ENCODE measurements around the gene TAAR2. TPM values are rescaled to one million over a fixed set of nuclear protein-coding genes. Genes with fewer than 3 reads are reported as not detected.

Gene TAAR2
- total and polyA plus RNA-seq, 2 of the 8 experiments (the other 6 are each of a cell fraction or from before 2014, with no cell fraction given) = not detected

- H2BK12ac ChIP-seq (ENCODE audit: low read depth, low read length) = no peak overlapping the region
- WGBS, 2 experiments (ENCODE audit: extremely low coverage in 1 of 2, insufficient coverage in 1 of 2, insufficient read length in 1 of 2, insufficient replicate concordance in 2 of 2, low coverage in 1 of 2, low lambda C conversion rate in 2 of 2, missing lambda C conversion rate in 1 of 2) = 68% methylated on average over 4 of the region's 4 CpGs; no CpG with 5 or more reads in 1 of the 2 experiments
- no peak overlapping the region for H4K91ac ChIP-seq (replicated peaks; ENCODE audit: insufficient read length, low read length)
- H3K9me3 ChIP-seq (ENCODE audit: insufficient read depth in 2 of 2, low read depth in 1 of 2, low read length in 1 of 2) = no peaks in the 10 kb centered on the region
- no peak overlapping the region for H2BK120ac ChIP-seq (replicated peaks; ENCODE audit: low read depth, low read length)
- H3K4ac ChIP-seq (replicated peaks; ENCODE audit: insufficient read length, low read depth, low read length) = no peak overlapping the region
- H3K23ac ChIP-seq (ENCODE audit: insufficient read length) = no peak overlapping the region
- ChIA-PET POLR2A (ENCODE audit: partially characterized antibody) (interaction anchor here (0.9 kb wide), 1 partner anchor 9 kb away, joined by 3 read pairs; no protein-coding TSS in a partner anchor), CTCF (ENCODE audit: partially characterized antibody) (no interaction called here)
- no peaks in the 10 kb centered on the region for H3K23me2 ChIP-seq (ENCODE audit: low read depth, low read length)
- H3K14ac ChIP-seq (ENCODE audit: insufficient read length) = no peak overlapping the region
- no peaks in the 10 kb centered on the region for H3K79me1 ChIP-seq (ENCODE audit: low read depth, low read length)
- no peak overlapping the region for H2BK5ac ChIP-seq (ENCODE audit: low read depth, low read length)
- no peak overlapping the region for H2BK15ac ChIP-seq (ENCODE audit: low read length)
- H3K4me3 ChIP-seq (ENCODE audit: extremely low read depth in 1 of 4, insufficient read depth in 2 of 4, low read depth in 3 of 4, low read length in 4 of 4) = no peak overlapping the region
- no peaks in the 10 kb centered on the region for H3K27me3 ChIP-seq (replicated peaks in 1 of 4; ENCODE audit: control insufficient read depth in 3 of 4, extremely low read depth in 1 of 4, insufficient read depth in 3 of 4, low read length in 3 of 4)
- peak overlapping the region in 1 of 2 experiments; percentile 1; a peak in 1 of 4 replicates for H3K4me2 ChIP-seq (ENCODE audit: insufficient read depth in 1 of 2, low read depth in 2 of 2, low read length in 2 of 2)
- no peak overlapping the region for H3K27ac ChIP-seq (ENCODE audit: low read depth, low read length)
- H4K5ac ChIP-seq (ENCODE audit: insufficient read length, low read depth, low read length) = no peak overlapping the region
- no peak overlapping the region for H3K18ac ChIP-seq (ENCODE audit: extremely low read depth, low read length)
- no peaks in the 10 kb centered on the region for H3K36me3 ChIP-seq (ENCODE audit: control insufficient read depth in 2 of 4, insufficient read depth in 4 of 4, low read length in 3 of 4)
- no peak overlapping the region for H4K8ac ChIP-seq (ENCODE audit: extremely low read depth, insufficient read depth, low read length)
- no peaks in the 10 kb centered on the region for H3K79me2 ChIP-seq (ENCODE audit: control insufficient read depth in 1 of 2, insufficient read depth in 2 of 2, low read length in 2 of 2)
- no peak overlapping the region for H2AFZ ChIP-seq (ENCODE audit: low read length)
- H2BK20ac ChIP-seq (ENCODE audit: low read length) = no peak overlapping the region
- H3K4me1 ChIP-seq (replicated peaks in 1 of 4; ENCODE audit: control insufficient read depth in 3 of 4, insufficient read depth in 4 of 4, low read length in 3 of 4) = peaks cover 0 to 6% (median 1%) of the 10 kb centered on the region in 4 experiments; a peak in 5 of 7 replicates
- H3K56ac ChIP-seq (replicated peaks; ENCODE audit: insufficient read length, low read depth, low read length) = no peak overlapping the region
- H2AK5ac ChIP-seq (ENCODE audit: low read depth, low read length) = no peak overlapping the region
- FAIRE-seq (no peak), DNase-seq (ENCODE audit: low read depth in 1 of 2, low spot score in 2 of 2) (no peak)
- H4K20me1 ChIP-seq (replicated peaks in 1 of 2; ENCODE audit: control insufficient read depth in 1 of 2, insufficient read depth in 2 of 2, low read length in 2 of 2) = no peaks in the 10 kb centered on the region
- no peak overlapping the region for H3K9ac ChIP-seq (replicated peaks in 1 of 4; ENCODE audit: extremely low read depth in 1 of 4, low read depth in 3 of 4, low read length in 3 of 4)
- TF ChIP-seq SIRT6 (IDR thresholded peaks at IDR 0.05; ENCODE audit: low read length) (no peak), SIX5 (IDR thresholded peaks at IDR 0.05; ENCODE audit: low read depth, low read length) (no peak), RXRA (IDR thresholded peaks at IDR 0.05; ENCODE audit: insufficient read depth, low read depth, low read length) (no peak), ASH2L (IDR thresholded peaks at IDR 0.05; ENCODE audit: low read length) (no peak), BCL11A (IDR thresholded peaks at IDR 0.05; ENCODE audit: low read depth in 2 of 2, low read length in 2 of 2) (no peak), GABPA (IDR thresholded peaks at IDR 0.05; ENCODE audit: borderline replicate concordance, insufficient read depth, low read length) (no peak), POLR2AphosphoS5 (IDR thresholded peaks at IDR 0.05; ENCODE audit: low read depth, low read length) (no peak), CHD1 (IDR thresholded peaks at IDR 0.05; ENCODE audit: low read depth, low read length) (no peak), SIN3A (conservative IDR thresholded peaks at IDR 0.05 in 1 of 2, IDR thresholded peaks at IDR 0.05 in 1 of 2; ENCODE audit: low read depth in 1 of 2, low read length in 2 of 2) (no peak), CTCF (IDR thresholded peaks at IDR 0.05; ENCODE audit: control extremely low read depth in 1 of 3, insufficient read depth in 1 of 3, low read depth in 1 of 3, low read length in 3 of 3) (no peak), EZH2 (IDR thresholded peaks at IDR 0.05; ENCODE audit: low read depth, low read length, severe bottlenecking) (no peak), GTF2F1 (IDR thresholded peaks at IDR 0.05; ENCODE audit: borderline replicate concordance, low read depth, low read length) (no peak)
Observed at GRCh38 chr6:132569170-132569569, 54.9 kb downstream of the TAAR2 start.
